ENCODE measurements around the gene ANKRD44. TPM values are rescaled to one million over a fixed set of nuclear protein-coding genes. Genes with fewer than 3 reads are reported as not detected.

Gene ANKRD44
- total and polyA plus RNA-seq, 2 of the 8 experiments (the other 6 are each of a cell fraction or from before 2014, with no cell fraction given), result 1.2 to 1.3 TPM

DNA sequence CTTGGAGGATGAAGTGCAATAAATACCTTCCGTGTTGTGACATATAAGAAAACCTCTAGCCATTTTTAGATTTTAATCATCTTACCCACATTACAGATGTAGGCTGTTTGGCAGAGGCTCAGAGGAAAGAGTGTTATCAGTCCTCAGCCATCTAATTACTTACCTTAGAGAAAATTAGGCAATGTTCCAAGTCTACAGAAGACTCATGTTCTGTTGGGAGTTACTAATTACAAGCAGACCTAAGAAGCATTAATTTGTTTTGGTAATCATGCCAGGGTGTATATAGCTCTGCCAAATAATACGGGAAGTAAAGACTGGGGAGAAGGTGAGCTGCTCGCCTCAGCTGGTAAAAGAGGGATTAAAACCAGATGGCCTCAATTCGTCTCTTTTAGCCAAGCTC, 258.2 kb downstream of the ANKRD44 start:
- Histone ChIP-seq H2BK12ac (ENCODE audit: low read depth, low read length) (no peak overlapping the region), H2BK120ac (replicated peaks; ENCODE audit: low read depth, low read length) (no peak overlapping the region), H3K4me1 (replicated peaks in 1 of 4; ENCODE audit: control insufficient read depth in 3 of 4, insufficient read depth in 4 of 4, low read length in 3 of 4) (no peaks in the 10 kb centered on the region), H3K4me2 (ENCODE audit: insufficient read depth in 1 of 2, low read depth in 2 of 2, low read length in 2 of 2) (no peak overlapping the region), H2BK20ac (ENCODE audit: low read length) (no peak overlapping the region), H3K18ac (ENCODE audit: extremely low read depth, low read length) (no peak overlapping the region), H3K79me2 (ENCODE audit: control insufficient read depth in 1 of 2, insufficient read depth in 2 of 2, low read length in 2 of 2) (no peaks in the 10 kb centered on the region), H3K27me3 (replicated peaks in 1 of 4; ENCODE audit: control insufficient read depth in 3 of 4, extremely low read depth in 1 of 4, insufficient read depth in 3 of 4, low read length in 3 of 4) (no peaks in the 10 kb centered on the region), H2BK5ac (ENCODE audit: low read depth, low read length) (no peak overlapping the region), H3K56ac (replicated peaks; ENCODE audit: insufficient read length, low read depth, low read length) (no peak overlapping the region), H4K8ac (ENCODE audit: extremely low read depth, insufficient read depth, low read length) (no peak overlapping the region), H3K27ac (ENCODE audit: low read depth, low read length) (no peak overlapping the region), H3K36me3 (ENCODE audit: control insufficient read depth in 2 of 4, insufficient read depth in 4 of 4, low read length in 3 of 4) (no peaks in the 10 kb centered on the region), H3K9me3 (ENCODE audit: insufficient read depth in 2 of 2, low read depth in 1 of 2, low read length in 1 of 2) (peaks cover 3 to 9% of the 10 kb centered on the region in 2 experiments; a peak in 3 of 4 replicates), H4K91ac (replicated peaks; ENCODE audit: insufficient read length, low read length) (no peak overlapping the region), H3K9ac (replicated peaks in 1 of 4; ENCODE audit: extremely low read depth in 1 of 4, low read depth in 3 of 4, low read length in 3 of 4) (no peak overlapping the region), H2AFZ (ENCODE audit: low read length) (no peak overlapping the region), H4K20me1 (replicated peaks in 1 of 2; ENCODE audit: control insufficient read depth in 1 of 2, insufficient read depth in 2 of 2, low read length in 2 of 2) (no peaks in the 10 kb centered on the region), H3K14ac (ENCODE audit: insufficient read length) (no peak overlapping the region), H4K5ac (ENCODE audit: insufficient read length, low read depth, low read length) (no peak overlapping the region), H3K4ac (replicated peaks; ENCODE audit: insufficient read length, low read depth, low read length) (no peak overlapping the region), H2BK15ac (ENCODE audit: low read length) (no peak overlapping the region), H3K4me3 (ENCODE audit: extremely low read depth in 1 of 4, insufficient read depth in 2 of 4, low read depth in 3 of 4, low read length in 4 of 4) (no peak overlapping the region), H3K79me1 (ENCODE audit: low read depth, low read length) (no peaks in the 10 kb centered on the region), H3K23ac (ENCODE audit: insufficient read length) (no peak overlapping the region), H3K23me2 (ENCODE audit: low read depth, low read length) (no peaks in the 10 kb centered on the region), H2AK5ac (ENCODE audit: low read depth, low read length) (no peak overlapping the region)
- 87% methylated on average over 4 of the region's 4 CpGs; no CpG with 5 or more reads in 1 of the 2 experiments for WGBS, 2 experiments (ENCODE audit: extremely low coverage in 1 of 2, insufficient coverage in 1 of 2, insufficient read length in 1 of 2, insufficient replicate concordance in 2 of 2, low coverage in 1 of 2, low lambda C conversion rate in 2 of 2, missing lambda C conversion rate in 1 of 2)
- FAIRE-seq, result no peak
- ChIA-PET POLR2A (ENCODE audit: partially characterized antibody) (no interaction called here), CTCF (ENCODE audit: partially characterized antibody) (interaction anchor here (2.4 kb wide), 1 partner anchor 10 kb away, joined by 6 read pairs; no protein-coding TSS in a partner anchor)
- TF ChIP-seq CHD2 (IDR thresholded peaks at IDR 0.05; ENCODE audit: low read length) (no peak), SIX5 (IDR thresholded peaks at IDR 0.05; ENCODE audit: low read depth, low read length) (no peak), BACH1 (IDR thresholded peaks at IDR 0.05; ENCODE audit: low read length) (no peak), RFX5 (IDR thresholded peaks at IDR 0.05; ENCODE audit: borderline replicate concordance, low read depth, low read length) (no peak), YY1 (IDR thresholded peaks at IDR 0.05; ENCODE audit: low read depth, low read length) (no peak), TAF7 (optimal IDR thresholded peaks at IDR 0.05; ENCODE audit: borderline replicate concordance, low read depth, low read length) (no peak), TCF12 (IDR thresholded peaks at IDR 0.05; ENCODE audit: low read depth, low read length) (no peak), TBP (IDR thresholded peaks at IDR 0.05; ENCODE audit: low read depth, low read length) (no peak)
- no peak for DNase-seq (ENCODE audit: low read depth in 1 of 2, low spot score in 2 of 2)

Data from H1 (cell line).